NOMO-1 treated with dmso at 0.1 percent for 144 hours (cell line): Measurements from ENCODE around the gene CORIN.

Source experiments
- DNase-seq: peaks from one replicate; lab custom pipeline; 2025; ENCODE audit not compliant: unreplicated experiment; lab: John Stamatoyannopoulos, UW

CORIN gene

GRCh38 chr4:47836641-47837093 is 1.2 kb downstream of the CORIN start:
- DNase-seq = peak; percentile 34

- DNase-seq = no peak
These were observed 2.4 kb downstream of the CORIN start for GRCh38 chr4:47835494-47835893.

DNA sequence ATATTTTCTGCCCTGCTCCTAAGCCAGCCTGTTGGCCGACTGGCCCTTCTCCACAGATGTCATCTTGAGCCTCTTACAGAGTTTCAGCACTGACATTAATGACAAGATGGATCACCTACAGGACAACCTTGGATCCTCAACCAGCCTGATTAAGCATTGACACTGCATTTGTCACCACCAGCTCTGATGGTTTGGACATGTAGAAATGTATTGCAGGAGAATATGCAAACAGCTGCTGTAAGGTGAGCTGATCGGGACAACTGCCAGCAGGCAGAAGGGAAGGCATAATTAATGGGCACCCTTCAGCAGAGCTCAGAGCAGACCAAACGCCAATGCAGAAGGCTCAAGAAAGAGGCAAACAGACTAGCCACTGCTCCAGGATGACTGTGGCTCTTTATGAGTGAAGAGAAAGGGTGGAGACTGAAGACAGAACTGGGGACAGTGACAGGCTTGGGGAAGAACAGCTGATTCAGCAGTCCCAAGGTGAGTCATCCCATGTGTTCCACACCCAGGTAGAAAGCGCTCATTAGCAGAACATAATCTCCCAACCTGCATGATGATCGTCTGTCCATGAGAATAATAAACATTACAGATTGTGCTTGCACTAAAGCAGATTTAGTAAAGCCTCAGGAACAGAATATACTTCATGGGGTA is 6.7 kb downstream of the CORIN start:
- DNase-seq = no peak

DNA sequence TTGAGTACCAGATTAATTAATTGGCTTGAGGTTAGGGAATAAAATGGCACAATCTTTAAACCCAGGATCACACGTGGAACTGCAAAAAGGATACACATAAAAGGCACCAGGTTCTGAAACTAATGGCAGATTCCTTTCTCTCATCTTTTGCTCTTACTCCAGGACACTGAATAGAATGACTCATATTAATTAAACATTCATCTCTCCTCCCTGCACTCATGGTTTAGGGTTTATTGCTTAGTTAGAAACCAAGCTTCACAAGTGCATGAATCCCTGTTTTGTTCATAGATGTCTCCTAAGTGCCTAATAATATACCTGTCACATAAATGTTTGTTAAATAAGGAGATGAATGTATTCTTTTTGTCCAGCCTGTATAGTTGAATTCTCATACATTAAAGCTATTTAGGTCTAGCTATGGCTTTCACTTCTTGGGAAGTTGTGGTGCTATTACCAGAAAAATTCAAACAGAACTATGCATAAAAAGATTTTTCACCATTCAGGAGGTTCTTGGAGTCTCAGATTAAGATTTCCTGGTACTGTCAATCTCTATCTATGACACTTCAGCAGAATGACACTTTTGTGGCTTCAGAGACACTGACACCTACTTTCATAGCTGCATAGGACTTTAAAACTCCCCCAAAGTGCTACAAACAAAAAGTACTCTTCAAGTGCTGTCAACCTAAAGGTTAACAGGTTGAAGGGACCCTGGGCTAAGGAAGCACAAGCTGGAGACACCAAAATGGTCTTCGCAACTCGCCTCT is 7.4 kb downstream of the CORIN start:
- DNase-seq = no peak

GRCh38 chr4:47829438-47829837 is 8.4 kb downstream of the CORIN start:
- no peak for DNase-seq

DNA sequence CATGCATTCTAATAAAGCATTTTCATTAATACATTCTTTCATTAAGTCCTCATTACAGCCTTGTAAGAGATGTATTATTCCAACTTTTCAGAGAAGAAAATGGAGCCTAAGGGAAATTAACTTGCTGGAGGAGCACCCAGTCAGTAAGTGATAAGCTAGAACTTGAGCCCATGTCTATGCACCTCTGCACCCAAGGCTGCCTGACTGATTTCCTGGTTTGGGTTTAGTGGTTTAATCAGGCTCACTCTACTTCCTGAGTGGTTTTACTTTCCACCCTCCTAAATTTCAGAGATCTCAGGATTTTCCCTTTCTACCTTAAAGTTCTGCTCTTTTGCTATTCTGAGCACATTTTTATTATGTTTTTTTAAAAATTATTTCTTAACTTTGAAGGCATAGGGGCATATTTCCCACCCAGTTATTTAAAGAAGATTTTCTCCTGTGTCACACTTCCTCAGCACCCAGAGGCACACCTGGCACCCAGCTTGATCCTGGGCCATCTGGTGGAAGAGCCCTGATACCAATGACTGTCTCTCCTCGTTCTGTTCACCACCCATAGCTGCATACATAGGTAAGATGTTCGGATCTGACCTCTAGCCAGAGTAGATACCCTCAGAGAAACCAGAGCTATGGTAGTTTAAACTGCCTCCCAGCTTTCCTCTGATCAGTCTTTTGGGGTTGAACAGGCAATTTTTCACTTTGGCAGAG is 10.4 kb downstream of the CORIN start:
- DNase-seq = no peak

DNA sequence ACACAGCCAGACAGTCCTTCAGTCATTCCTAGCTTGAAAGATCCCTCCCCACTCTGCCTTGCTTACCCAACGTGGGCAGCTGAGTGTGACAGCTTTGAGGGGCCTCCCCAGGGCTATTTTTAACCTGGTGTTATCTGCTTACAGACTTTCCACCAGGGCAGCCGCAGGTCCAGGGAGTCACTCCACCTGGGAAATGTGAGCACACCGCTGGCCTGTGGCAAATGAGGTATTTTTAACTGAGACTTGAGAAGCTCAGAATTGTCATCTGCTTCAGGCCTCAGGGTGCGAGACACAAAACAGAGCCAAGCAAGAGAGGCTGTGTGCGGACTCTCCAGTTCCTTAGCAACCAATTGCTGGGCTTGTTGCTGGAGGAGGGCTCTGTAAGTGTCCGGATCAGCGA is 13.0 kb downstream of the CORIN start:
- no peak for DNase-seq

- no peak for DNase-seq
These were observed 18.7 kb downstream of the CORIN start for GRCh38 chr4:47819178-47819577.

- DNase-seq = no peak
These were observed 20.6 kb downstream of the CORIN start for GRCh38 chr4:47817275-47817674.

- DNase-seq = no peak
These were observed 21.1 kb downstream of the CORIN start for GRCh38 chr4:47816748-47817147.

DNA sequence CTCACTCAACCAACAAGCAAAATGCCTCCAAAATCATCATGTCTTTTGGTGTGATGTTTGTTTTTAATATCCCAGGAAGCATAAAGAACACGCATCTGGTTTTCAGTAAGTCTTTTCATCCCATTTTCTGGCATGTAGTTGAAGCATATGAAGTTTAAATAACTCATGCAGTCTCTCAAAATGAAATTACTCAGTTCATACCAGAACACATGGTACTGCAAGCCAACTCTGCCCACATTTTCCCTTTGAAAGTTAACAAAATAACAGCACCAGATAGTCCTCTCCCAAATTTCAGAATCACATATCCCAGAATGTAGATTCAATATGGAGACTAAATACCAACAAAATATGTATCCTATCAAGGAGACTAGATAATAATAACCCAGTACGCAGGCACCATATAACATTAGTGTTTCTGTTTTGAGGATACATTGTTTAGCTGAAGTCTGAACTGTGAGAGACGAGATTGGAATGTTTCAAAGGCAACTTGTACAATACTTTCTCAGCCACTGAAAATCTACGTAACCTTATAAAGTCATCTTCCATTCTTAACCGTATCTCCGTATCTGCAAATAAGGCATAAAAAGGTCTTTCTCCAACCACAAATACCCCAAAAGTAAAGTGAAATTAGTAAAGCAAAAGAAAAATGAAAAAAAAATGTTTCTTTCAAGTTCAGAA is 23.1 kb downstream of the CORIN start:
- DNase-seq = no peak

- DNase-seq = no peak
These were observed 28.1 kb downstream of the CORIN start for GRCh38 chr4:47809654-47810203.

- no peak for DNase-seq
These were observed 33.3 kb downstream of the CORIN start for GRCh38 chr4:47804598-47804997.

DNA sequence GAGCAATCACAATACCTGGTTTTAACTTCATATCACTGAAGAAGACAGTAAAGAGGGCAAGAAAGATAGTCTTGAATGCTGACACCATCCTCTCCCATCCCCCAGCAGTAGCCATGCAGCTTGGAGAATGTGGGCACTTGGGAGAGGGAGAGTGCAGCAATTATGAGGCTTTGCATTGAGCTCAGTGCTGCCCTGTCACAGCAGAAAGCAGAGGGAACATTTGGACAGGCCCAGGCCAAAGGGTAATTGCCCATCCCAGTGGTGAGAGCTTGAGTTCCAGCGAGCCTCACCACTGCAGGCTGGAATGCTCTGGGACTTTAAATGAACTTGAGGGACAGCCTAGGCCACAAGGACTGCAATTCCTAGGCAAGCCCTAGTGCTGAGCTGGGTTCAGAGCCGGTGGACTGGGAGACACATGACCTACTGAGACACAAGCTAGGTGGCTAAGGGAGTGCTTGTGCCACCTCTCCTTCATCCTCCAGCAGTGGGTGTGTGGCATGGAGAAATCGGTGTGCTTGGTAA is 36.3 kb downstream of the CORIN start:
- DNase-seq = no peak

GRCh38 chr4:47798165-47798564 is 39.7 kb downstream of the CORIN start:
- DNase-seq = no peak

DNA sequence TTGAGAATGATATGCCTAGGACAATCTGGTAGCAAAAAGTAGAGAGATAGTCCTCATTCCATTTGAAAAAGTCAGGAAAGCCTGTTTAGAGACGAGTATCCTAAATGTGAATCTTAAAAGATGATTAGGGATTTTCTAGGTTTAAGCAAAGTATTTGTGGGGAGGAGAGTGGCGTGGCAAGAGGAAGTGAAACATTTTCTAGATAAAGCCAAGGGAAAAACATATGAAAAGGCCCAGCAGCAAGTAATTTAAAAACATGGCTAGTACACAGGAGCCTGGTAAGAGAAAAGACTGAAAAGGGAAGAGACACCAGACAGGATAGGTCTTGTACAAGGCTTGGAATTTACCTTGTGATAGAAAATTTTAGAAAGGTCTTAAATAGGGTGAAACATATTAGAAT is 45.9 kb downstream of the CORIN start:
- peak; percentile 47 for DNase-seq

- no peak for DNase-seq
These were observed 47.8 kb downstream of the CORIN start for GRCh38 chr4:47790105-47790504.

- DNase-seq = no peak
These were observed 49.7 kb downstream of the CORIN start for GRCh38 chr4:47788126-47788525.

GRCh38 chr4:47786958-47787370 is 50.9 kb downstream of the CORIN start:
- DNase-seq = no peak

DNA sequence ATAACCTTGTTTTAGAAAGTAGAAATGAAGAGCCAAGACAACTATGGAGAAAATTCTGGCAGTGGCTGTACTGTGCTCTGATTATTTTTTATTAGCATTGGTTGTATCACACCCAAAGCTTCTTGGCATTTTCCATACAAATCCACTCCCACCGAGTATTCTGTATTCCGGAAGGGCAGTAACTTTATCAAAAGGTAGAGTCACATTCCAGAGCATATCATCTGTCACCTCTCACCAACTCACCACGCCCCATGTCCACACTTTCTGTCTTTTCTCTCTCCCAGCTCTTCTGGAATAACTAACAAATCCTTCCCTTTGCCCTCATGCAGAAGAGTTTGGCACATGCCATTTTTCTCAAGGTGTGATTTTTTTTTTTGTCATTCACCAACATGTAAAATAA is 52.7 kb downstream of the CORIN start:
- DNase-seq = no peak

GRCh38 chr4:47784222-47784621 is 53.6 kb downstream of the CORIN start:
- DNase-seq = no peak
